NT2/D1 (cell line): Measurements from ENCODE around the gene PDZRN3.

Experiments used
- SUZ12 ChIP-seq: IDR thresholded peaks from 2 replicates; pipeline ENCODE4 v1.6.1; 2011; ENCODE audit not compliant: insufficient read length, insufficient read depth; ENCODE audit errors: extremely low read depth
- YY1 ChIP-seq: IDR thresholded peaks from 2 replicates; pipeline ENCODE4 v1.6.1; 2011; ENCODE audit not compliant: insufficient read length, insufficient read depth
- ZNF274 ChIP-seq: IDR thresholded peaks from 2 replicates; pipeline ENCODE4 v1.6.1; 2011; ENCODE audit warnings: mild to moderate bottlenecking, low read depth, low read length

- no peak for TF ChIP-seq SUZ12
- no peak for TF ChIP-seq ZNF274
- no peak for TF ChIP-seq YY1
Observed at GRCh38 chr3:73529308-73530021, 95.3 kb downstream of the PDZRN3 start.
